ENCODE measurements around the gene PACRG.

PACRG gene

DNA sequence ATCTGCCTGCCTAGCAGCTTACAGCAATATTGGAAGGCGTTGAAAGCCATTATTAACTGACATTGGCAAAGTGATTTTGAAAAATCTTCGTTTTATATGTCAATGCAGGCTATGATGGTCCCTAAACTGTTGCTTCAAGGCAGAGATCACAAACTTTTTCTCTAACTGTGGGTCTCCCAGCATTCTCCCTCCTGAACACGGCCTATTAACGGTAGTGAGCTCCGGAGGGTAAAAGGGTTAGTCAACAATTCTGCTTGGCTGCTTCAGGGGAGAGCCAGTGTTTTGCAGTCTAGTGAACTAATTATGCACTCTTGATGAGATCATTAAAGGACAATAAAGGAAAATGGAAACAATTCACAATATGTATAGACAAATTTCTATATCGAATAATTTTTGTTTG lies 424.9 kb downstream of the PACRG start:
- DNase-seq: no peak

GRCh38 chr6:163159110-163159509 lies 431.3 kb downstream of the PACRG start:
- no peak for DNase-seq

DNA sequence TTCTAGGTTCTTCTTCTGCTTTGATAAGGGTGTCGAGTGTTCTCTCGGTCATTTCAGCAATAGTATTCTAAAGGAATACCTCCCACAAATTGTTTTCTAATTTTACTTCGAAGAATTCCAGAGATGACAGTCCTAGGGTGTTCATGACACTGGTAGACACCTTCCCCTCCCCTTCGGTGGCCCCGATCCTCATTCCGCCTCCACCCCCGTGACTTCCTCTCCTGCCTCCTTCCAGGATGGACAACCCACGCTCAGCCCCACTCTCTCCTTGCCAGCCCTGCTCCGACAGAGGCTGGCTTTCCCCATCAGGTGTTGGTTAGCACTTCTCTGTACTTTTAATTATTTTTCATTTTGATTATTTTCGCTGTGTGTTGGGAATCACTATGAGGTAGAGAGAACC lies 431.9 kb downstream of the PACRG start:
- DNase-seq: no peak

GRCh38 chr6:163162007-163162873 lies 434.5 kb downstream of the PACRG start:
- no peak for DNase-seq

DNA sequence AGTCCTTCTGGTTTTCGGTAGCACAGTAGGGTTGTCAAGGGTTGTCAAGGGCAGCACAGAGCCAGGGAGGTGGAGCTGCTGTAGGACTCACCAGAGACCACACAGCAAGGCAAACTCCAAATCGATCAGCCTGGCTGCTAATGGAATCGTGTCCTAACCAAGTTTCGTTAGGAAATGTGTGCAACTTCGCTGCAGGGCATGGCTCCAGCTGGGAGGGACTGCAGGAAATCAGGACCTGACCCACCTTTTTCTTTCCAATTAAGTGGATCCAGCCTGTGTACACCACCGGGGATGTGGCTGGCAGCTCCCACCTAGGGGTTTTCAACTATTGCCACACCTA lies 435.1 kb downstream of the PACRG start:
- DNase-seq: no peak

DNA sequence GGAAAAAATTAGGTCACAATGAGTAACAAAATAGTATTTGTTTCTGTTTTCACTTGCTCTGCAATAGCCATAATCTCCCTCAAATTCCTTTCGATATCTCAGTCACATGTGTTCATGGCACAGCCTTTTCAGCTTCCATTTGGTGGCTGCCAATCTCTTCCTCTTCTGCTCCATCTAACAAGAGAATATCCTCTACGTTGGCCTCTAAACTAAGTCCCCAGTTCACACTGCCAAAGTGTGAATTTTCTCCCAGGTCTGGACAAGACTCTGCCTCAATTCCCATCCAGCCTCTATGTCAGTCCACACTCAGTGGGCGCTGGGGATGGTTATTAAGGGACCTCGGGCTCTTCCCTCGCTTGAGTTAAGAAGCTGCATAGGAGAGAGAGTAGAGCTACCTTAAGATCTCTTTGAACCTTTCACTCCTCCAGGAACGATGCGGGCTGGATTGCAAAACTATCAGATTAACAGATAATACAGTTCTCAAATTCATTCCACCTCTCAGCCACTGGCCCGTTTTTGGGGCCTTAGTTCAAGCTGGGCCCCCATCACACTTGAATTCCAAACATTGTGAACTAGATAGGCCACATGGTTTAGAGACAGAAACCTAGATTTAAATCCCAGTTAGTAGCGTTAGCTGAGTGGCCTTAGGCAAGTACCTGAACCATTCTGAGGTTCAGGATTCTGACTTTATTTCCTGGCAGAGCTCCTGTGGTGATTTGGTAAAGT lies 436.6 kb downstream of the PACRG start:
- DNase-seq: no peak

GRCh38 chr6:163165155-163165910 lies 437.6 kb downstream of the PACRG start:
- DNase-seq: no peak

- DNase-seq: no peak
Measured at GRCh38 chr6:163165922-163166321, 438.1 kb downstream of the PACRG start.

- no peak for DNase-seq
Measured at GRCh38 chr6:163166507-163166906, 438.7 kb downstream of the PACRG start.

GRCh38 chr6:163169521-163169920 lies 441.7 kb downstream of the PACRG start:
- DNase-seq: no peak

- DNase-seq: no peak
Measured at GRCh38 chr6:163170294-163170883, 442.6 kb downstream of the PACRG start.

DNA sequence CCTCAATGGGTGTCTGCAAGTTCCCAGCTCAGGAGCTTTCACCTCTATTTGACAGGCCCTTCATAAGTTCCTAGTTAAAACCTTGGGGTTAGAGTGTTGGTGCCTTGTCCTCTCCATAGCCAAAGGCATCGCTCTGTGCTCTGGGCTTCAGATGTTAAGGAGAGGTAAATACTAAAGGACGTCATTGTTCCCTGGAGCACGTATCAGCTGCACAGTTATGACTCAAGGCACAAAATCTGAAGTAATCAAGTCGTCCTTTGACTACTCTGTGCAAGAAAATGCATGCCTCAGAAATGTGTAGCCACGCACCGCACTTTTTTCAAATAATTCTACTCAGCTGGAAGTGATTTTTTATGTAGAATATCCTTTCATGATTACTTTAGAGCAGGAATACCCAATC lies 446.0 kb downstream of the PACRG start:
- no peak for DNase-seq

- DNase-seq: no peak
Measured at GRCh38 chr6:163175301-163175700, 447.5 kb downstream of the PACRG start.

GRCh38 chr6:163176097-163176496 lies 448.3 kb downstream of the PACRG start:
- DNase-seq: no peak

DNA sequence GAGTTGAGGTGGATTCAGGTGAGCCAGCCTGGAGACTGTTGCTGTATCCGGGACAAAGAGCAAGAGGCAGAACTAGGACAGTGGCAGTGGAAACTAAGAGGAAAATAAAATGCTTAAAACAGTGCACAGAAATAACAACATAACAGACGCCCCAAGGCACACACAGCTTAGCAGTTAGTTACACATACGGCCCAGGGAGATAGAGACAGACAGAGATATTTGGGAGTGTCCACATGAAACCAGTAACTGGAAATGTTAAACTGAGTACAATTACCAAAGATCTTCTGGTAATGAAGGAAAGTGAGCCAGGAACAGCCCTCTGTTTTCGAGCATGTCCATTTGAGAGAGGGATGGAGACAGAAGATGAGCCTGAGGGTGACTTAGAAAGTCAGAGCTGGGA lies 449.2 kb downstream of the PACRG start:
- DNase-seq: no peak

- no peak for DNase-seq
Measured at GRCh38 chr6:163177892-163178420, 450.2 kb downstream of the PACRG start.

- DNase-seq: no peak
Measured at GRCh38 chr6:163179061-163179460, 451.3 kb downstream of the PACRG start.

DNA sequence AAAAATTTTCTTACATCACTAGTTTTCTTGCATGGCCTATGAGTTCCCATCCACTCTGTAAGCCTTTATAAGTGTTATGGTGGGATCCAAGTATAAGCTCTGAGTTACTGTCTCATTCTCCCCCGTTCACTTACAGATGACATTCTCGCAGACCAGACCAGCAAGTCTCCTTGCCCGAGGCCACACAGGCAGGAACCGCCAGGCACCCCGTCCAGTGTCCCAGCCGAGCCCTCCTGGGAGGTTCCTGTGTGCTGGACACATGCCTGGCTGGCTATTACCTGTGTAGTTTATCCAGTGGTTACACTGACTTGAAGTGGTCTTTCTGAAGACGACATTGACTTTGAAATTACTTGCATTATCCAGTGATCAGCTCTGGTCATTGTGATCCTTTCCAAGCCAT lies 451.9 kb downstream of the PACRG start:
- DNase-seq: no peak

GRCh38 chr6:163180874-163181541 lies 453.2 kb downstream of the PACRG start:
- DNase-seq: no peak

- DNase-seq: no peak
Measured at GRCh38 chr6:163181666-163182180, 453.9 kb downstream of the PACRG start.

- no peak for DNase-seq
Measured at GRCh38 chr6:163182696-163183095, 454.9 kb downstream of the PACRG start.

DNA sequence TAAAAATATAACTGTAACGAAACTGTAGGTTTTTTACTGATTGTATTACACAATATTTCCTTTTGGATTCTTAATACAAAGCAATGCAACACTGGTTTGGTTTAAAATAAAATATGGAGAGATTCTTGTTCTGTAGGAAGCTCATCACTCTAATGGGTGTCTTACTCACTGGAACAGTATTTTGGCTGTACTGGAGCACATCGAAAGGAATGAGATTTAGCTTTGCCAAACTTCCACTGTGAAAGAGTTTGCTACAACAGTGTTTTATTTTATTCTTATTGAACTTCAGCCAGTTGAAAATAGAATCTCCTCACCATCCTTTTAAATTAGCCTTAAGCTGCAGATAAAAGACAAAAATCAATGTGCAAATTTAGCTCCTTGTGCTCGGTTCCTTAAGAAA lies 456.0 kb downstream of the PACRG start:
- DNase-seq: no peak
